Measurements from ENCODE around the gene TMEM179. TPM values are rescaled to one million over a fixed set of nuclear protein-coding genes. Genes with fewer than 3 reads are reported as not detected.
"Not testable (repeated sequence)": the region's sequence is repeated elsewhere in the genome, so short reads cannot be mapped to it uniquely, and the experiment has no call there.

The TMEM179 gene
- total and polyA plus RNA-seq, 9 donors, result 0.38 to 0.95 (median 0.61) TPM

DNA sequence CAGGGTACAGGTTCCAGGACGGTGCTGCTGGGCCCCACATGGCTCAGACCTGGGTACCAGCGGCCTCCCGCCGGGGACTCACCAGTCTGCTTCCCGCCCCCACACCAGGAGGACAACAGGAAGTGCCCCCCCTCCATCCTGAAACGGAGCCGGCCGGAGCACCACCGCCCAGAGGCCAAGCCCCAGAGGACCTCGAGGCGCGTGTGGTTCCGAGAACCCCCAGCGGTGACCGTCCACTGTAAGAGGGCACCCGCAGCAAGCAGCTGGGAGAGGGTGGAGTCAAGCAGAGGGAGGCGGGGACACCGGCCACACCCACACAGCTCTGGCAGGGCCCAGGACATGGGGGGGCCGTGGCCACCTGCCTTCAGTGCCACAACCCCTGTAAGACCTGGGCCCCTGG is 16.9 kb downstream of the TMEM179 start:
- no peak for DNase-seq
- no peaks in the 10 kb centered on the region for H3K27me3 ChIP-seq (ENCODE audit: control insufficient read depth, insufficient read depth, low read length)
- peaks cover 43% of the 10 kb centered on the region for H3K4me1 ChIP-seq (ENCODE audit: control insufficient read depth, insufficient read depth, low read length)
- no peaks in the 10 kb centered on the region for H3K9me3 ChIP-seq (replicated peaks; ENCODE audit: control insufficient read depth, low read depth, low read length)
- 26% methylated on average over 19 of the region's 19 CpGs for WGBS (ENCODE audit: insufficient coverage)
- no peak overlapping the region for H3K27ac ChIP-seq (ENCODE audit: low read length)
- H3K36me3 ChIP-seq (ENCODE audit: control insufficient read depth, insufficient read depth, low read length), result no peaks in the 10 kb centered on the region
- no peak overlapping the region for H3K4me3 ChIP-seq (ENCODE audit: low read length)

- no peaks in the 10 kb centered on the region for H3K9me3 ChIP-seq (replicated peaks; ENCODE audit: control insufficient read depth, low read depth, low read length)
- H3K27ac ChIP-seq (ENCODE audit: low read length), result no peak overlapping the region
- WGBS (ENCODE audit: insufficient coverage), result 60% methylated on average over 17 of the region's 19 CpGs
- peak; percentile 54 for DNase-seq
- H3K27me3 ChIP-seq (ENCODE audit: control insufficient read depth, insufficient read depth, low read length), result no peaks in the 10 kb centered on the region
- no peaks in the 10 kb centered on the region for H3K36me3 ChIP-seq (ENCODE audit: control insufficient read depth, insufficient read depth, low read length)
- H3K4me3 ChIP-seq (ENCODE audit: low read length), result no peak overlapping the region
- peaks cover 49% of the 10 kb centered on the region for H3K4me1 ChIP-seq (ENCODE audit: control insufficient read depth, insufficient read depth, low read length)
Observed at GRCh38 chr14:104586832-104587620, 17.5 kb downstream of the TMEM179 start.

DNA sequence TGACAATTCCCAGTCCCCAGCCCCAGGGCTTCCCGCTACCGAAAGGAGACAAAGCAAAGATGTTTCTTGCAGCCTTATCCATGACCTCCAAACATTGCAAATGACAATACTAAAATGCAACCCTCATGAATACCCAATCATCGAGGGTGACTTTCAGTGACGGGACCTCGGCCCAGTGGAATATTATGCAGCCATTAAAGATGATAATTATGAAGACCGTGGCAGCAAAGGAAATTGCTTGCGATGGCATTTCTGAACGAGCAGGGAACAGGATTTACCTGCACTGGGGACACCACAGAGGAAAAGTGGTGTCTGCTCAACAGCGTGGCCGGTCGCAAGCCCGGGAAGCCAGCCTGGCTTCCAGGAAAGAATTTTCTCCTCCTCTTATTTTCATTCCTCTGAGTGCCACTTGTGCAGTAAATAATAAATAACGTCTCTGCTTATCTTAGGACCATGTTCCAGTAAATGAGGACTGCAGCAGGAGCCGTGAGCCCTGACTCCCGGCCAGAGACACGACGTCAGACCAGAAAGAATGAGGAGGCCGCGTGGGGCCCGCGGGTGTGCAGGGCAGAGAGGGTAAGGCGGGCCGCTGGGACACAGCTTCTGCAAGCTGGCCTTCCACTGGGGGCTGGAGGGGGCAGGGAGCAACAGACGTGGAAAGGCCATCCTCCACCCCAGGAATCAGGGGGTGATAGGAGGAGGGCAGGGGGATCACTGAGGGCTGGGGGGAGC is 18.4 kb downstream of the TMEM179 start:
- 52% methylated on average over 18 of the region's 24 CpGs for WGBS (ENCODE audit: insufficient coverage)
- DNase-seq, result no peak
- Histone ChIP-seq H3K27me3 (ENCODE audit: control insufficient read depth, insufficient read depth, low read length) (no peaks in the 10 kb centered on the region), H3K4me3 (ENCODE audit: low read length) (no peak overlapping the region), H3K4me1 (ENCODE audit: control insufficient read depth, insufficient read depth, low read length) (peaks cover 58% of the 10 kb centered on the region), H3K9me3 (replicated peaks; ENCODE audit: control insufficient read depth, low read depth, low read length) (no peaks in the 10 kb centered on the region), H3K27ac (ENCODE audit: low read length) (no peak overlapping the region), H3K36me3 (ENCODE audit: control insufficient read depth, insufficient read depth, low read length) (no peaks in the 10 kb centered on the region)

- no peak overlapping the region for H3K4me3 ChIP-seq (ENCODE audit: low read length)
- no peak overlapping the region for H3K27ac ChIP-seq (ENCODE audit: low read length)
- no peaks in the 10 kb centered on the region for H3K27me3 ChIP-seq (ENCODE audit: control insufficient read depth, insufficient read depth, low read length)
- DNase-seq, result no peak
- H3K36me3 ChIP-seq (ENCODE audit: control insufficient read depth, insufficient read depth, low read length), result no peaks in the 10 kb centered on the region
- no peaks in the 10 kb centered on the region for H3K9me3 ChIP-seq (replicated peaks; ENCODE audit: control insufficient read depth, low read depth, low read length)
- H3K4me1 ChIP-seq (ENCODE audit: control insufficient read depth, insufficient read depth, low read length), result peaks cover 74% of the 10 kb centered on the region
- 74% methylated on average over 10 of the region's 10 CpGs for WGBS (ENCODE audit: insufficient coverage)
Observed at GRCh38 chr14:104584557-104584956, 20.0 kb downstream of the TMEM179 start.

DNA sequence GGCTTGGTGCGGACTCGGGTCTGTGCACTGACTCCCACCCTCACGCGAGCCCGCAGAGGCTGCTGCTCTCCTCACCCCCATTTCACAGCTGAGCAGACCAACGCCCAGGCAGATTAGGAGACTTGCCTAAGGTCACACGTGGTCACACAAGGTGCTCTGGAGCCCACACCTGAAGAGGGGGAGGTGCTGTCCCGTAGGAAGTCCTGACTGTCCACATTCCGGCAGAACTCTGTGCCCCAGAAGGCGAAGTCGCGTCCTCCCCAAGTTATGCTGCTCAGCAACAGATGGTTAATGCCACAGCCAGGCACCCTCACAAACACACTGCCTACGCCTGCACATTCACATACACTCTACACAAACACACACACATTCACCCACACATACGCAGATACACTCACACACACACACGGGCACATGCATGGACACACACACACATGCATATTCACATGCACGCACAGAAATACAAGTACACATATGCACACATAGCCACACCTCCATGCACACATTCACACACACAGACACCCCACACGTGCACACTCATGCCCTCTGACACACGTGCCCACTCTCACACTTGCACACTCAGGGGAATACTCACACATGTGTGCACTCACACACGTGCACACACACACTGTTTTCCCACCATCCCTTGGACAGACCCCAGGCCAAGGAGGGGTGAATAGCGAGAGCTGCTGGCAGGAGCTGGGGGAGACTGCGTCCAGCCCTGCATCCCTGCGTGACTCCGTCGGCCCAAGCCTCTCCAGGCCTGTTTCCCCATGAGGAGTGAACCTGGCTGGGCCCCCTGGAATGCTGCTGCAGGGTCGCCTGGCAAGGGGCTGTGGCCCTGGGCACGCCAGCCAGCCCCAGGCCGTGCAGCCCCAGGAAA is 20.9 kb downstream of the TMEM179 start:
- H3K27ac ChIP-seq (ENCODE audit: low read length), result peak overlapping the region; percentile 52
- H3K9me3 ChIP-seq (replicated peaks; ENCODE audit: control insufficient read depth, low read depth, low read length), result no peaks in the 10 kb centered on the region
- peaks cover 83% of the 10 kb centered on the region for H3K4me1 ChIP-seq (ENCODE audit: control insufficient read depth, insufficient read depth, low read length)
- no peak for DNase-seq
- no peak overlapping the region for H3K4me3 ChIP-seq (ENCODE audit: low read length)
- WGBS (ENCODE audit: insufficient coverage), result 55% methylated on average over 22 of the region's 27 CpGs
- H3K36me3 ChIP-seq (ENCODE audit: control insufficient read depth, insufficient read depth, low read length), result no peaks in the 10 kb centered on the region
- H3K27me3 ChIP-seq (ENCODE audit: control insufficient read depth, insufficient read depth, low read length), result no peaks in the 10 kb centered on the region

DNA sequence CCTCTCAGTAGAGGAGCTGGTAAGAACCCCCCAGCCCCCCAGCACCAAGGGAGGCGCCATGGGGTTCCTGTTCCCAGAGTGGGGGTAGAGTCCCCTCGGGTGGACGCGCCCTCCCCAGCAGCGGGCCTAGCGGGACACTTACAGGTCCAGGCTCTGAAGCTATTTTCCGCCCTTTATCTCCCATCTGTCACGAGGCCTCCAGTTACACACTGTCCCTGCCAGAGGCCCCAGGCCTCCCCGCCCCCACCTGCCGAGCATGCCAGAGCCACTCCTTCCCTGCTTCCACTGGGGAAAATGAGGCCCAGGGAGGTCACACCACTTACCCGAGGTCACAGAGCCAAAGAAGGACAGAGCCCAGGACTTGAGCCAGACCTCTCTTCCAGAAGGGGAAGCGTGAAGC is 21.9 kb downstream of the TMEM179 start:
- H3K27ac ChIP-seq (ENCODE audit: low read length), result peak overlapping the region; percentile 52
- peak overlapping the region; percentile 31 for H3K4me3 ChIP-seq (ENCODE audit: low read length)
- H3K36me3 ChIP-seq (ENCODE audit: control insufficient read depth, insufficient read depth, low read length), result no peaks in the 10 kb centered on the region
- H3K4me1 ChIP-seq (ENCODE audit: control insufficient read depth, insufficient read depth, low read length), result peaks cover 86% of the 10 kb centered on the region
- H3K9me3 ChIP-seq (replicated peaks; ENCODE audit: control insufficient read depth, low read depth, low read length), result no peaks in the 10 kb centered on the region
- H3K27me3 ChIP-seq (ENCODE audit: control insufficient read depth, insufficient read depth, low read length), result no peaks in the 10 kb centered on the region
- DNase-seq, result peak; percentile 56
- WGBS (ENCODE audit: insufficient coverage), result 12% methylated on average over 6 of the region's 12 CpGs

GRCh38 chr14:104582005-104582404 is 22.6 kb downstream of the TMEM179 start:
- Histone ChIP-seq H3K4me3 (ENCODE audit: low read length) (peak overlapping the region; percentile 31), H3K9me3 (replicated peaks; ENCODE audit: control insufficient read depth, low read depth, low read length) (no peaks in the 10 kb centered on the region), H3K4me1 (ENCODE audit: control insufficient read depth, insufficient read depth, low read length) (peaks cover 86% of the 10 kb centered on the region), H3K27me3 (ENCODE audit: control insufficient read depth, insufficient read depth, low read length) (no peaks in the 10 kb centered on the region), H3K27ac (ENCODE audit: low read length) (peak overlapping the region; percentile 52), H3K36me3 (ENCODE audit: control insufficient read depth, insufficient read depth, low read length) (no peaks in the 10 kb centered on the region)
- DNase-seq, result no peak
- WGBS (ENCODE audit: insufficient coverage), result 70% methylated on average over 14 of the region's 20 CpGs

GRCh38 chr14:104581521-104581920 is 23.1 kb downstream of the TMEM179 start:
- Histone ChIP-seq H3K27me3 (ENCODE audit: control insufficient read depth, insufficient read depth, low read length) (no peaks in the 10 kb centered on the region), H3K9me3 (replicated peaks; ENCODE audit: control insufficient read depth, low read depth, low read length) (no peaks in the 10 kb centered on the region), H3K4me3 (ENCODE audit: low read length) (peak overlapping the region; percentile 31), H3K4me1 (ENCODE audit: control insufficient read depth, insufficient read depth, low read length) (peaks cover 86% of the 10 kb centered on the region), H3K36me3 (ENCODE audit: control insufficient read depth, insufficient read depth, low read length) (no peaks in the 10 kb centered on the region), H3K27ac (ENCODE audit: low read length) (peak overlapping the region; percentile 45)
- no peak for DNase-seq
- WGBS (ENCODE audit: insufficient coverage), result 67% methylated on average over 9 of the region's 9 CpGs

- Histone ChIP-seq H3K36me3 (ENCODE audit: control insufficient read depth, insufficient read depth, low read length) (no peaks in the 10 kb centered on the region), H3K27ac (ENCODE audit: low read length) (peak overlapping the region; percentile 75), H3K27me3 (ENCODE audit: control insufficient read depth, insufficient read depth, low read length) (no peaks in the 10 kb centered on the region), H3K9me3 (replicated peaks; ENCODE audit: control insufficient read depth, low read depth, low read length) (no peaks in the 10 kb centered on the region), H3K4me3 (ENCODE audit: low read length) (peak overlapping the region; percentile 31), H3K4me1 (ENCODE audit: control insufficient read depth, insufficient read depth, low read length) (peaks cover 86% of the 10 kb centered on the region)
- peak; percentile 49 for DNase-seq
- 61% methylated on average over 8 of the region's 9 CpGs for WGBS (ENCODE audit: insufficient coverage)
Observed at GRCh38 chr14:104580961-104581360, 23.6 kb downstream of the TMEM179 start.

GRCh38 chr14:104579939-104580338 is 24.6 kb downstream of the TMEM179 start:
- H3K27me3 ChIP-seq (ENCODE audit: control insufficient read depth, insufficient read depth, low read length); H3K9me3 ChIP-seq (replicated peaks; ENCODE audit: control insufficient read depth, low read depth, low read length); H3K36me3 ChIP-seq (ENCODE audit: control insufficient read depth, insufficient read depth, low read length); DNase-seq: not testable (repeated sequence)
- WGBS (ENCODE audit: insufficient coverage), result 73% methylated on average over 6 of the region's 6 CpGs
- Histone ChIP-seq H3K4me3 (ENCODE audit: low read length) (peak overlapping the region; percentile 22), H3K27ac (ENCODE audit: low read length) (peak overlapping the region; percentile 75), H3K4me1 (ENCODE audit: control insufficient read depth, insufficient read depth, low read length) (peaks cover 93% of the 10 kb centered on the region)

Measured in muscle of leg (tissue), 11 donors.